Epithelial cell of esophagus (primary cell): ENCODE results near the gene ATXN7.

Source experiments
- DNase-seq: peaks from one replicate; pipeline ENCODE4 v3.0.0; 2010; ENCODE audit warnings: low read depth
- H3K4me3 ChIP-seq: 2 replicates; pipeline ENCODE4 v1.5.1; 2011; ENCODE audit warnings: mild to moderate bottlenecking, low read length, control low read depth
- CTCF ChIP-seq: IDR thresholded peaks from 2 replicates; pipeline ENCODE4 v1.5.1; 2011; ENCODE audit warnings: low read depth, mild to moderate bottlenecking, low read length, control low read depth, inconsistent platforms; ENCODE audit not compliant: insufficient read depth; ENCODE audit errors: missing control alignments

ATXN7 gene

GRCh38 chr3:63830526-63830925 lies 33.1 kb upstream of the ATXN7 start:
- no peak for TF ChIP-seq CTCF
- DNase-seq, result no peak
- H3K4me3 ChIP-seq, result no peak overlapping the region

- no peak overlapping the region for H3K4me3 ChIP-seq
- TF ChIP-seq CTCF, result no peak
- DNase-seq, result no peak
These were observed 31.3 kb upstream of the ATXN7 start for GRCh38 chr3:63832395-63832794.

- DNase-seq, result no peak
- no peak overlapping the region for H3K4me3 ChIP-seq
- no peak for TF ChIP-seq CTCF
These were observed 22.0 kb upstream of the ATXN7 start for GRCh38 chr3:63841704-63842103.

- no peak for DNase-seq
- H3K4me3 ChIP-seq, result no peak overlapping the region
- TF ChIP-seq CTCF, result no peak
These were observed 21.5 kb upstream of the ATXN7 start for GRCh38 chr3:63842127-63842526.

- no peak for TF ChIP-seq CTCF
- no peak for DNase-seq
- H3K4me3 ChIP-seq, result no peak overlapping the region
These were observed 18.5 kb upstream of the ATXN7 start for GRCh38 chr3:63845215-63845614.

- DNase-seq, result peak; percentile 37
- TF ChIP-seq CTCF, result no peak
- H3K4me3 ChIP-seq, result no peak overlapping the region
These were observed 15.8 kb upstream of the ATXN7 start for GRCh38 chr3:63847718-63848450.

- no peak for DNase-seq
- H3K4me3 ChIP-seq, result no peak overlapping the region
- TF ChIP-seq CTCF, result no peak
These were observed 14.5 kb upstream of the ATXN7 start for GRCh38 chr3:63849175-63849574.
